GM12872 (cell line): Measurements from ENCODE around the gene RELN.

Experiments used
- CTCF ChIP-seq: IDR thresholded peaks from 3 replicates; pipeline ENCODE4 v1.5.1; 2011; ENCODE audit warnings: low read depth, mild to moderate bottlenecking, low read length, moderate library complexity; ENCODE audit not compliant: insufficient read depth

Gene RELN

GRCh38 chr7:103622274-103622673 lies 367.2 kb downstream of the RELN start:
- TF ChIP-seq CTCF: no peak

- no peak for TF ChIP-seq CTCF
Observed at GRCh38 chr7:103613655-103614642, 375.5 kb downstream of the RELN start.

- TF ChIP-seq CTCF: no peak
Observed at GRCh38 chr7:103609778-103610177, 379.7 kb downstream of the RELN start.

GRCh38 chr7:103605640-103606039 lies 383.8 kb downstream of the RELN start:
- no peak for TF ChIP-seq CTCF

GRCh38 chr7:103598326-103598905 lies 391.0 kb downstream of the RELN start:
- no peak for TF ChIP-seq CTCF

GRCh38 chr7:103597606-103598005 lies 391.9 kb downstream of the RELN start:
- no peak for TF ChIP-seq CTCF

GRCh38 chr7:103594186-103594585 lies 395.3 kb downstream of the RELN start:
- no peak for TF ChIP-seq CTCF
